Hepatocyte (in vitro differentiated cells): Measurements from ENCODE around the gene COQ2. TPM values are rescaled to one million over a fixed set of nuclear protein-coding genes. Genes with fewer than 3 reads are reported as not detected.

Experiments
- DNase-seq: peaks from one replicate; pipeline ENCODE4 v3.0.0-alpha.2; 2016; ENCODE audit warnings: low spot score
- H2AFZ ChIP-seq: fragments of 200-600 bp; sonication (generic); 2 replicates; pipeline ENCODE4 v1.6.0; 2016; ENCODE audit warnings: antibody characterized with exemption, mild to moderate bottlenecking
- H3K27ac ChIP-seq: fragments of 200-600 bp; sonication (generic); 2 replicates; pipeline ENCODE4 v1.5.1; 2016; ENCODE audit warnings: mild to moderate bottlenecking
- H3K27me3 ChIP-seq: fragments of 200-600 bp; sonication (generic); 2 replicates; pipeline ENCODE4 v1.6.1; 2016
- H3K36me3 ChIP-seq: fragments of 200-600 bp; sonication (generic); replicated peaks from 2 replicates; pipeline ENCODE4 v1.5.1; 2016; ENCODE audit warnings: low read depth; ENCODE audit not compliant: insufficient read depth
- H3K4me1 ChIP-seq: fragments of 200-600 bp; sonication (generic); 2 replicates; pipeline ENCODE4 v1.5.1; 2016; ENCODE audit warnings: mild to moderate bottlenecking, moderate library complexity; ENCODE audit not compliant: insufficient read depth
- H3K4me2 ChIP-seq: fragments of 200-600 bp; sonication (generic); 2 replicates; pipeline ENCODE4 v1.6.0; 2016
- H3K4me3 ChIP-seq: fragments of 200-600 bp; sonication (generic); 2 replicates; pipeline ENCODE4 v1.5.1; 2016; ENCODE audit warnings: mild to moderate bottlenecking
- H3K79me2 ChIP-seq: fragments of 200-600 bp; sonication (generic); 2 replicates; pipeline ENCODE4 v1.6.0; 2017; ENCODE audit warnings: mild to moderate bottlenecking
- H3K9me2 ChIP-seq: fragments of 200-600 bp; sonication (generic); replicated peaks from 2 replicates; pipeline ENCODE4 v1.6.0; 2017; ENCODE audit warnings: mild to moderate bottlenecking; ENCODE audit not compliant: insufficient read depth
- H3K9me3 ChIP-seq: fragments of 200-600 bp; sonication (generic); 2 replicates; pipeline ENCODE4 v1.5.1; 2016; ENCODE audit warnings: low read depth, mild to moderate bottlenecking
- H4K20me1 ChIP-seq: fragments of 200-600 bp; sonication (generic); 2 replicates; pipeline ENCODE4 v1.6.0; 2016; ENCODE audit warnings: mild to moderate bottlenecking; ENCODE audit not compliant: insufficient read depth, poor library complexity, severe bottlenecking
- EZH2 ChIP-seq: fragments of 200-600 bp; sonication (generic); IDR thresholded peaks from 2 replicates; pipeline ENCODE4 v1.6.1; 2016; ENCODE audit warnings: antibody characterized with exemption, mild to moderate bottlenecking, borderline replicate concordance
- EZH2phosphoT487 ChIP-seq: fragments of 200-600 bp; sonication (generic); IDR thresholded peaks from one replicate; pipeline ENCODE4 v1.6.1; 2018; ENCODE audit warnings: antibody characterized with exemption, mild to moderate bottlenecking, low read depth, moderate library complexity; ENCODE audit not compliant: unreplicated experiment, severe bottlenecking
- WGBS: methylation state at CpG from one replicate; pipeline ENCODE4 v1.1.6; 2016; ENCODE audit warnings: low lambda C conversion rate; ENCODE audit errors: missing lambda C conversion rate; 5-methylcytosine and 5-hydroxymethylcytosine counted together
- polyA plus RNA-seq: library from polyadenylated mRNA; unstranded; fragments of >200 nt; fragmentation: Nextera tagmentation; extraction: Ambion mirVana; gene quantifications from 2 replicates; pipeline ENCODE4 v1.2.1, GENCODE V29; 2016
- total RNA-seq: library from RNA; depleted of rRNA; stranded (reverse); fragments of >200 nt; gene quantifications from 2 replicates; pipeline ENCODE4 v1.2.3, GENCODE V29; 2014
- TF ChIP-seq, protein P1 (sequence below): fragments of 200-600 bp; sonication (generic); IDR thresholded peaks from 2 replicates; pipeline ENCODE4 v1.5.1; 2016; ENCODE audit warnings: antibody characterized with exemption, mild to moderate bottlenecking; ENCODE audit not compliant: poor library complexity

COQ2 gene
- total and polyA plus RNA-seq, 2 experiments from 2014 or later: 13.4 to 18.6 TPM

DNA sequence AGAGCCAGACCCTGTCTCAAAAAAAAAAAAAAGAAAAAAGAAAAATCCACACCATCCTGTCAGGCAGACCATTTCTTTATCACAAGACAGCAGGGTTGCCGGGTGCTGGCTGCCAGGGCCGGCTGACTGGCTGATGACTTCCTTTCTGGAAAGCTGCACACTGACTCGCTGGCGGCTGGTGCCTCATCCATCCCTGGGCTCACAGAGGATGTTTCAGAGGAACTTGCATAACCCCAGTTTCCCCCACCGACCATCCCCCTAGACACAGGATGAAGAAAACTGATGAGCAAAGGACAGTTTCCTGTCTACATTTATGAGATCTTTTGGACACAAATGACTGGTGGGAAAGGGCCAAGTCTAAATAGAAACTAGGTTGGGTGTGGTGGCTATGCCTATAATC is 36.0 kb upstream of the COQ2 start:
- Histone ChIP-seq H3K4me1 (no peaks in the 10 kb centered on the region), H3K36me3 (no peaks in the 10 kb centered on the region), H3K9me2 (no peaks in the 10 kb centered on the region), H4K20me1 (no peaks in the 10 kb centered on the region), H3K4me2 (no peak overlapping the region), H3K79me2 (no peaks in the 10 kb centered on the region), H3K4me3 (no peak overlapping the region), H3K27ac (no peak overlapping the region), H3K27me3 (no peaks in the 10 kb centered on the region), H2AFZ (no peak overlapping the region), H3K9me3 (no peaks in the 10 kb centered on the region)
- 91% methylated on average over 5 of the region's 5 CpGs for WGBS
- no peak for DNase-seq
- TF ChIP-seq EZH2 (no peak), EZH2phosphoT487 (no peak)
- TF ChIP-seq, protein P1, sequence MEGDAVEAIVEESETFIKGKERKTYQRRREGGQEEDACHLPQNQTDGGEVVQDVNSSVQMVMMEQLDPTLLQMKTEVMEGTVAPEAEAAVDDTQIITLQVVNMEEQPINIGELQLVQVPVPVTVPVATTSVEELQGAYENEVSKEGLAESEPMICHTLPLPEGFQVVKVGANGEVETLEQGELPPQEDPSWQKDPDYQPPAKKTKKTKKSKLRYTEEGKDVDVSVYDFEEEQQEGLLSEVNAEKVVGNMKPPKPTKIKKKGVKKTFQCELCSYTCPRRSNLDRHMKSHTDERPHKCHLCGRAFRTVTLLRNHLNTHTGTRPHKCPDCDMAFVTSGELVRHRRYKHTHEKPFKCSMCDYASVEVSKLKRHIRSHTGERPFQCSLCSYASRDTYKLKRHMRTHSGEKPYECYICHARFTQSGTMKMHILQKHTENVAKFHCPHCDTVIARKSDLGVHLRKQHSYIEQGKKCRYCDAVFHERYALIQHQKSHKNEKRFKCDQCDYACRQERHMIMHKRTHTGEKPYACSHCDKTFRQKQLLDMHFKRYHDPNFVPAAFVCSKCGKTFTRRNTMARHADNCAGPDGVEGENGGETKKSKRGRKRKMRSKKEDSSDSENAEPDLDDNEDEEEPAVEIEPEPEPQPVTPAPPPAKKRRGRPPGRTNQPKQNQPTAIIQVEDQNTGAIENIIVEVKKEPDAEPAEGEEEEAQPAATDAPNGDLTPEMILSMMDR: no peak

DNA sequence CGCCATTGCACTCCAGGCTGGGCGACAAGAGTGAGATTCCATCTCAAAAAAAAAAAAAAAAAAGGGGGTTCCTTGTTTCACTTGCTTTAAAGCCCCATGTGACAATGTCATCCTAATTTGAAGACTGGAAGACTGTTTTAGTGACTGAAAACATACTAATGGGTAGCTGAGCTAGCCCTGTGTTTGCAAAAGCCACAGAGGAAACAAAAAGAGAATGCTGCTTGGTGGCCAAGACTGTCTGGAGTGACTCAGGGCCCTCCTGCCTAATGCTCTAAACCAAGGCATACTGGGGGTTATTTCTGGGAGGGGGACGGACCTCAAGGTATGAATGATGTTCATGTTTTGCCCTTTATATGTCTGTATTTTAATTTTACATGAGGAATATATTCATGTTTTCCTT is 34.1 kb upstream of the COQ2 start:
- Histone ChIP-seq H3K27me3 (no peaks in the 10 kb centered on the region), H3K4me2 (no peak overlapping the region), H3K36me3 (no peaks in the 10 kb centered on the region), H3K27ac (no peak overlapping the region), H3K4me1 (no peaks in the 10 kb centered on the region), H3K9me2 (no peaks in the 10 kb centered on the region), H3K4me3 (no peak overlapping the region), H3K79me2 (no peaks in the 10 kb centered on the region), H2AFZ (no peak overlapping the region), H3K9me3 (no peaks in the 10 kb centered on the region), H4K20me1 (no peaks in the 10 kb centered on the region)
- TF ChIP-seq EZH2 (no peak), EZH2phosphoT487 (no peak)
- TF ChIP-seq, protein P1: no peak
- WGBS: 95% methylated on average over 3 of the region's 3 CpGs
- DNase-seq: no peak

DNA sequence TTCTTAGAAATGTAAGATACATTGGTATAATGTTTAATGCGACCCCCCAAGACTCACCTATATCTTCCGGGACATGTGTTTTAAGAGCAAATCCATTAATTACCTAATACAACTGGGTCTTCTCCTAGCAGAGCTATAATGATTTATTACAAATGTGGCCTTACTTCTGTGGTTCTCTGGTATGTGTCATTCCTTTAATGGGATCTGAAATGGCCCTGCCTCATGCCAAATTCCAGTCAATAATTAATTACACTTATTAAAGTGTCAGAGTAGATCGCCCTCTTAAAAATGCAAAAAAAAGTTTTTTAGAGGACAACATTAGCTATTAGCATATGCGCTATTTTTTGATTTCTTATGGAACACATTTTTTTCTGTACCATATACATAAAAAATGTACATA is 33.1 kb upstream of the COQ2 start:
- Histone ChIP-seq H3K27ac (no peak overlapping the region), H3K4me1 (no peaks in the 10 kb centered on the region), H3K4me2 (no peak overlapping the region), H3K27me3 (no peaks in the 10 kb centered on the region), H2AFZ (no peak overlapping the region), H3K9me3 (no peaks in the 10 kb centered on the region), H4K20me1 (no peaks in the 10 kb centered on the region), H3K36me3 (no peaks in the 10 kb centered on the region), H3K79me2 (no peaks in the 10 kb centered on the region), H3K9me2 (no peaks in the 10 kb centered on the region), H3K4me3 (no peak overlapping the region)
- DNase-seq: no peak
- 70% methylated on average over 4 of the region's 4 CpGs for WGBS
- TF ChIP-seq EZH2: no peak
- no peak for TF ChIP-seq EZH2phosphoT487
- TF ChIP-seq, protein P1: no peak
